ENCODE measurements around the gene ACADVL.
"Not testable (repeated sequence)": the region's sequence is repeated elsewhere in the genome, so short reads cannot be mapped to it uniquely, and the experiment has no call there.

ACADVL gene

GRCh38 chr17:7219812-7220592, at the start of gene ACADVL, which contains the start of gene DLG4:
Gene ACADVL (plus strand): TSS chr17:7219938. CDS start chr17:7219985, 47 bp downstream.
Gene DLG4 (minus strand): TSS chr17:7219836.
- peak; percentile 83 for DNase-seq (ENCODE audit: low spot score)

- DNase-seq (ENCODE audit: low spot score) = not testable (repeated sequence)
These were observed 47.1 kb upstream of the ACADVL start for GRCh38 chr17:7172522-7173191.

- peak; percentile 8 for DNase-seq (ENCODE audit: low spot score)
These were observed 45.8 kb upstream of the ACADVL start for GRCh38 chr17:7173687-7174602.

GRCh38 chr17:7174603-7175326, 45.0 kb upstream of the ACADVL start:
- no peak for DNase-seq (ENCODE audit: low spot score)

GRCh38 chr17:7175330-7175733, 44.4 kb upstream of the ACADVL start:
- no peak for DNase-seq (ENCODE audit: low spot score)

- no peak for DNase-seq (ENCODE audit: low spot score)
These were observed 43.5 kb upstream of the ACADVL start for GRCh38 chr17:7176107-7176840.

- DNase-seq (ENCODE audit: low spot score) = no peak
These were observed 42.9 kb upstream of the ACADVL start for GRCh38 chr17:7176841-7177190.

- peak; percentile 30 for DNase-seq (ENCODE audit: low spot score)
These were observed 42.4 kb upstream of the ACADVL start for GRCh38 chr17:7177191-7177953.

- DNase-seq (ENCODE audit: low spot score) = no peak
These were observed 41.7 kb upstream of the ACADVL start for GRCh38 chr17:7177954-7178477.

- DNase-seq (ENCODE audit: low spot score) = no peak
These were observed 40.8 kb upstream of the ACADVL start for GRCh38 chr17:7178973-7179316.

GRCh38 chr17:7179317-7180254, 40.2 kb upstream of the ACADVL start, which contains the start of gene ASGR1:
Gene ASGR1 (minus strand): TSS chr17:7179370. CDS start chr17:7178563, 807 bp downstream.
- no peak for DNase-seq (ENCODE audit: low spot score)

- not testable (repeated sequence) for DNase-seq (ENCODE audit: low spot score)
These were observed 37.6 kb upstream of the ACADVL start for GRCh38 chr17:7182101-7182500.

- DNase-seq (ENCODE audit: low spot score) = no peak
These were observed 36.2 kb upstream of the ACADVL start for GRCh38 chr17:7183433-7184090.

GRCh38 chr17:7184091-7184488, 35.6 kb upstream of the ACADVL start:
- peak; percentile 20 for DNase-seq (ENCODE audit: low spot score)

- DNase-seq (ENCODE audit: low spot score) = no peak
These were observed 35.1 kb upstream of the ACADVL start for GRCh38 chr17:7184647-7185046.

- DNase-seq (ENCODE audit: low spot score) = no peak
These were observed 33.5 kb upstream of the ACADVL start for GRCh38 chr17:7186241-7186640.

GRCh38 chr17:7190276-7190917, 29.3 kb upstream of the ACADVL start:
- DNase-seq (ENCODE audit: low spot score) = no peak

- DNase-seq (ENCODE audit: low spot score) = no peak
These were observed 28.7 kb upstream of the ACADVL start for GRCh38 chr17:7191069-7191468.

Data from globus pallidus (tissue), 1 donor.